Activated CD8-positive, alpha-beta memory T cell treated with anti-CD3 and anti-CD28 coated beads, Interleukin-2, amount 50 U/mL, for 1 hour (primary cell): ENCODE measurements around the gene PRSS56.
"Not testable (repeated sequence)": the region's sequence is repeated elsewhere in the genome, so short reads cannot be mapped to it uniquely, and the experiment has no call there.

ENCODE experiments used
- DNase-seq: peaks from one replicate; pipeline ENCODE4 v3.0.0-alpha.2; 2020; ENCODE audit errors: extremely low read depth

PRSS56 gene

DNA sequence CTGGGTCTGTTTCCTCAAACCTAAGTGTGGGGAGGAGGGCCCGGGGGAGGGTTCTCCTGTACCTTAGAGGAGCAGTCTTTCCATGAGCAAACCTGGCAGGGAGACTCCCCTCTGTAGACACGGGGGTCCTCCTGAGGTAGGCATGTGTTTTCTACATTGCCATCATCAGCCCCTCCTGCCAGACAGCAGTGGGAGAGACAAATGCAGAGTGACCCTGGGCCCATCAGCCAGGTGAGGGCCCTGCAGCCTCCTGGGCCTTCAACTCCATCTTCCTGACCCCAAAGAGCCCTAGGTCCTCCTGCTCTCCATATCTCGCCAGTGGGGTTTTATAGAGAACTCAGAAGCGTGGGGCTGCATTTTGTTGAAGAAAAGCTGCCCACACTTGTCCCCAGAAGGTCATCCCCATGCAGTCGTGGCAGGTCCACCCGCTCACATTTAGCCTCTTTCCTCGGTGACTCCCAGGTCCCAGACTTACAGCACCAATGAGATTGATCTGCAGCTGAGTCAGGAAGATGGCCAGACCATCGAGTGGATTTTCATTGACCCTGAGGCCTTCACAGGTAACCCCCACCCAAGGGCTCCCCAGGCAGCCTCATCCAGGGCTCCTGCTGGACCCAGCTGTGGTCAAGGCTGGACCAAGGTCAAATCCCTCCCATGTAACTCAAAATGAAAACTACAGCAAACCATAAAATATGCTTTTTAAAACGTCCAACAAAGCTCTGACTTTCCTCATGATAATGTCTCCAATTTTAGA, 21.9 kb downstream of the PRSS56 start:
- no peak for DNase-seq

DNA sequence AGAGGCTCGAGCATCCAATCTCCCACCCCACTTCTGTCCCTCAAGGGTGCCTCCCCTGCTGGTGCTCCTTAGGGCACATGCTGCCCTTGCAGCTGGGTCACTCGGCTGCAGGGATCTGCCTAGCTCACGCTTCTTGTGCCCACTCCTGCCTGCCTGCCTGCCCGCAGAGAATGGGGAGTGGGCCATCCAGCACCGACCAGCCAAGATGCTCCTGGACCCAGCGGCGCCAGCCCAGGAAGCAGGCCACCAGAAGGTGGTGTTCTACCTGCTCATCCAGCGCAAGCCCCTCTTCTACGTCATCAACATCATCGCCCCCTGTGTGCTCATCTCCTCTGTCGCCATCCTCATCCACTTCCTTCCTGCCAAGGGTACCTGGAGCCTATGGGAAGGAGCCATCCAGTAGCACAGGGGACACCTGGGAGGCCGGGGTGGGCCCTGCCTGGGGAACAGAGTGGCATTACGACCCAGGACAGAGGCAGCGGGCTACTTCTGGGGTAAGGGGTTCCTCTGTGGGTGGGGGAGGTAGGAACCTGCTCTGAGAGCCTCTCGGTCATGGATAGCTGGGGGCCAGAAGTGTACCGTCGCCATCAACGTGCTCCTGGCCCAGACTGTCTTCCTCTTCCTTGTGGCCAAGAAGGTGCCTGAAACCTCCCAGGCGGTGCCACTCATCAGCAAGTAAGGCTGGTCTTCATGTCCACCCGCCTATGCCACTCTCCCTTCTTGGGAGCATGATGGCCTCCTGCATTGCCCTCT, 22.7 kb downstream of the PRSS56 start:
- no peak for DNase-seq

DNA sequence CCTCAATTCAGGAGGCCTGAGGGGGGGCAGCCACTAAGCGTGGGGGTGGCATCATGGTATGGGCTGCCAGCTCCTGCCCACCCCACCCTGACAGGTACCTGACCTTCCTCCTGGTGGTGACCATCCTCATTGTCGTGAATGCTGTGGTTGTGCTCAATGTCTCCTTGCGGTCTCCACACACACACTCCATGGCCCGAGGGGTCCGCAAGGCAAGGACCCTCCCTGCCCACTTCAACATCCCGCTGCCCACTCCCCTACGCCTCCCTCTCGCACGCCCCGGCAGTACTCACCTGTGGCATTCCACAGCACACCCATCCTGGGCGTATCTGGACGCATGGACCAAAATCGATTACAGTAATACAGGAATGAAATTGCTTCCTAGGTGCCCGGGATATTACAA, 23.3 kb downstream of the PRSS56 start:
- no peak for DNase-seq

DNA sequence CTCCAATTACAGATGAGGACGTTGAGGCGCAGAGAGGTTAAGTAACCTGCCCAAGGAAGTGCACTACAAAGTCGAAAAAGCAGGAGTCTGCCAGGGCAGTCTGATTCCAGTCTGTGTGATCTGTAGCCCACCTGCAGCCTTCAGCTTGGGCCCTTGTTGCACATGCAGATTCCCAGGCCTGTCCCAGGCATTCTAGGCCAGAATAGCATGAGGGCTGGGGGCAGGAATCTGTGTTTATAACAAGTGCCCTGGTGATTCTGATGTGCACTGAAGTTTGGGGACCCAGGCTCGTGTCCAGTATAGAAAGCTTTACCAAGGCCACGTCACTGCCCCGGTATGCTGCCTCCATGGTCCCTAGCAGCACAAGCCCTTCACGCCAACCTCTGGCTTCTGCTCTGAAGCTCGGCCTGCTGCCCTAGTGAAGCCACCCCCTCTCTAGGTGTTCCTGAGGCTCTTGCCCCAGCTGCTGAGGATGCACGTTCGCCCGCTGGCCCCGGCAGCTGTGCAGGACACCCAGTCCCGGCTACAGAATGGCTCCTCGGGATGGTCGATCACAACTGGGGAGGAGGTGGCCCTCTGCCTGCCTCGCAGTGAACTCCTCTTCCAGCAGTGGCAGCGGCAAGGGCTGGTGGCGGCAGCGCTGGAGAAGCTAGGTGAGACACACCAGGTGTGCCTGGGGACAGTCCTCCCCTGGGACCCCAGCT, 23.9 kb downstream of the PRSS56 start:
- DNase-seq, result no peak

DNA sequence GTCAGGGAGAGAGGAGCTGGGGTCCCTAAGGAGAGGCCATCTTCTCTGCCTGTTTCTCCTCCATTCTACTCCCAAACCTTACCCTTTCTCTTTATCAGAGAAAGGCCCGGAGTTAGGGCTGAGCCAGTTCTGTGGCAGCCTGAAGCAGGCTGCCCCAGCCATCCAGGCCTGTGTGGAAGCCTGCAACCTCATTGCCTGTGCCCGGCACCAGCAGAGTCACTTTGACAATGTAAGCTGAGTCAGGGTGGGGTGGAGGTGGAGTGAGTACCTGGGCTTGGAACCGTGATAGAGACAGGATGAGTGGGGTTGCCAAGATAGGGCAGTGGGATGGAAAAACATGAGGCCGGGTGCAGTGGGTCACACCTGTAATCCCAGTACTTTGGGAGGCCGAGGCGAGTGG, 24.5 kb downstream of the PRSS56 start:
- no peak for DNase-seq

DNA sequence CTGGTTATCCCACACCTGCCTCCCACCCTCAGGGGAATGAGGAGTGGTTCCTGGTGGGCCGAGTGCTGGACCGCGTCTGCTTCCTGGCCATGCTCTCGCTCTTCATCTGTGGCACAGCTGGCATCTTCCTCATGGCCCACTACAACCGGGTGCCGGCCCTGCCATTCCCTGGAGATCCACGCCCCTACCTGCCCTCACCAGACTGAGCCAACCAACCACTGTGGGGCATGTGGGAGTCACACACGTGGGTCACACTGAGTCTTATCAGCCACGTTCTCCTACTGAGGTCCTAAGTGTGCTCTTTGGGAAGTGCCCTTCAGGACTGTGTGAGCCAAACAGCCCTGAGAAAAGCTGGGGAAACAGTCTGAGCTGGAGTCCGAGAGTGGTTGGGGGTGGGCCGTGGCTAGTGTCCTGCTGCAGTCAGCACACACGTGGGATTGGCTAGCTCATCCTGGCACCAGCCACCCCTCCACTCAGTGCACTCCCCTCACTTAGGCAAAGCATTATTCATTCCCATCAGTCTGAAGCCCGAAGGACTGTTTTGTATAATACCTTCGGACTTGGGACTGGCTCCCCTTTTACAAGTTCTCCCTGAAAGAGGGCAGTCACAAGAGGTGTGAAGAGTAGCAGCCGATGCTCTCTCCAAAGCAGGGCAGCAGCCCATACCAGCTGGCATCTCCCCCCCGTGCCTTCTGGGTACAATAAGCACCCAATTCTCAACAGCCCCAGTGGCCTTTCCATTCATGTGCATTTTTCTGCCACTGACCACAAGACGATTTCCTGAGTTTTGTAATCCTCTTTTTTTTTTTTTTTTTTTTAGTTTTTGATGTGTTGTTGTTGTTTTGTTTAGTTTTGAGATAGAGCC, 25.6 kb downstream of the PRSS56 start:
- DNase-seq, result no peak

DNA sequence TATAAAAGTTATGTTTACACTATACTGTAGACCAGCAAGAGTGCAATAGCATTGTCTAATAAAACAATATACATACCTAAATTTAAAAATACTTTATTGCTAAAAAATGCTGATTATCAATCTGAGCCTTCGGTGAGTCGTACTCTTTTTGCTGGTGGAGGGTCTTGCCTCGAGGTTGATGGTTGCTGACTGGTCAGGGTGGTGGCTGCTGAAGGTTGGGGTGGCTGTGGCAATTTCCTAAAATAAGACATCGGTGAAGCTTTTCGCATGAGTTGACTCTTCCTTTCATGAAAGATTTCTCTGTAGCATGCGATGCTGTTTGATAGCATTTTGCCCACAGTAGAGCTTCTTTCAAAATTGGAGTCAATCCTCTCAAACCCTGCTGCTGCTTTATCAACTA, 27.8 kb downstream of the PRSS56 start:
- DNase-seq, result no peak

DNA sequence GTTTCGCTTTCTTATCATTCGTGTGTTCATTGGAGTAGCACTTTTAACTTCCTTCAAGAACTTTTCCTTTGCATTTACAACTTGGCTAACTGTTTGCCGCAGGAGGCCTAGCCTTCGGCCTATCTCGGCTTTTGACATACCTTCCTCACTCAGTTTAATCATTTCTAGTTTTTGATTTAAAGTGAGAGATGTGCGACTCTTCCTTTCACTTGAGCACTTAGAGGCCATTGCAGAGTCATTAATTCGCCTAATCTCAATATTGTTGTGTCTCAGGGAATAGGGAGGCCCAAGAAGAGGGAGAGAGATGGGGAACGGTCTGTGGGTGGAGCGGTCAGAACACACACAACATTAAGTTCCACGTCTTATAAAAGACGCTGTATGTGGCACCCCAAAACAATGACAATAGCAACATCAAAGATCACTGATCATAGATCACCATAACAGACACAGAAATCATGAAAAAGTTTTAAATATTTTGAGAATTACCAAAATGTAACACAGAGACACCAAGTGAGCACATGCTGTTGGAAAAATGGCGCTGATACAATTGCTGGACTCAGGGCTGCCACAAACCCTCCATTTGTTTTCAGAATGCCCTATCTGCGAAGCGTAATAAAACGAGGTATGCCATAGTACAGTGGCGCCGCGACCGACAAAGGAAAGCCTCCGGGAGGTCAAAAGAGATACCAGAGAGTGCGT, 29.6 kb downstream of the PRSS56 start:
- DNase-seq, result no peak

DNA sequence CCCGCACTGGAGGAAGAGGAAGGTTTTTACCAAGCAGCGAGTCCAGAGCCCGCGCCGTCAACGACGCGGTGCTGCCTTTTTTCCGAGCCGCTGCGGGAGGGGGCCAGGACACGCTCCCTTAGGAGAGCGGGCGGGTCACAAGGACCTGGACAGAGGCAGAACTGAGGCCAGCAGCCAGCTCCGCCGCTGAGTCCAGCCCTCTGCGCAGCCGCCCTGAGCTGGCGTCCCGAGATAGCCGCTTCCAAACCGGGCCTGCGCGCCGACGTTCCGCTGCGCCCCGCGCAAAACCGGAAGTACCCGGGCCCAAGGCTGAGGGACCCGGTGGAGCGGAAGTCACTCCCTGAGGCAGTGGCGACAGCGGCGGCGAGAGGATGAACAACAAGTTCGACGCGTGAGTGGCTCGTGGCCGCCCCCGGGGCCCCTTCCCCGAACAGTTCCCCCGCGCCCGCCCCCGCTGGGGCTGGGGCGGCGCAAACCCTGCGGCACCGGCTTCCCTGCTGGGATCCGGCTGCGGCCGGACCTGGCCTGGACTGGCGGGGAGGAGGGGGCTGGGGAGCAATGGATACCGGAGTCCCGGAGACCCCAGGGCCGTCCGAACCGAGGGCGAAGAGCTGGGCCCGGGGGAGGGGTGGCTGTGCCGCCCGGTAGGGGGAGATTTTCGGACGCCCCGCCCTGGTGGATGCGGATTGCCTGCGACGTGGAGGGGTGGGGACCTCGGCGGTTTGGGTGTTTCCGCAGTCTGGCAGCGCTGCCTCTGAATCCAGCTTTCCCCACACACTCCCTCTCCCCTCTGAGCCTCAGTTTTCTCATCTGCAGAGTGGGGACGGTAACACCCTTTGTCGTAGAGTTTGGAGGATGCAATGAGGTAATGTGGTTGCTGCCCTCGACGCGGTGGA, 30.4 kb downstream of the PRSS56 start, which contains the start of the genes EIF4E2 and TIGD1:
TSS of gene EIF4E2 (plus strand) at position 336 of the 896 bp plus-strand sequence. CDS start at position 372, 36 bp downstream.
TSS of gene TIGD1 (minus strand) at position 204 of the 896 bp plus-strand sequence. CDS start 675 bp downstream, outside the sequence.
- DNase-seq, result peak; percentile 80

DNA sequence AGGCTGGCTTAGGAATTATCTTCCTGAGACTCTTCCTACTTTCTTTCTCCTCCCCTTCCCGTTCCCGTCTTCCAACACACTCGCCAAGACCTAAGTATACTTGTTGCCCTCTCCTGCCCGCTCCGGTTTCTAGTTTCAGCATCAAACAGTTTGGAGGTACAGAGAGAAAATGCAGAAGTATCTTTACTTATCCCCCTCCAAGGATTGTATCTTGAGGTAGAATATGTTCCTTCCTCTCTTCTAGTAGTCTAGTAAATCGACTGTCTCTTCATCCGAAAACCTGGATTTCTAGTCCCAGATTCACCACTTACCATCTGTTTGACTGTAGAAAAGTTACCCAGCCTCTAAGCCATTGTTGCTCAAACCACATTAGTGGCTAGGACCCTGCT, 31.1 kb downstream of the PRSS56 start:
- DNase-seq, result no peak

DNA sequence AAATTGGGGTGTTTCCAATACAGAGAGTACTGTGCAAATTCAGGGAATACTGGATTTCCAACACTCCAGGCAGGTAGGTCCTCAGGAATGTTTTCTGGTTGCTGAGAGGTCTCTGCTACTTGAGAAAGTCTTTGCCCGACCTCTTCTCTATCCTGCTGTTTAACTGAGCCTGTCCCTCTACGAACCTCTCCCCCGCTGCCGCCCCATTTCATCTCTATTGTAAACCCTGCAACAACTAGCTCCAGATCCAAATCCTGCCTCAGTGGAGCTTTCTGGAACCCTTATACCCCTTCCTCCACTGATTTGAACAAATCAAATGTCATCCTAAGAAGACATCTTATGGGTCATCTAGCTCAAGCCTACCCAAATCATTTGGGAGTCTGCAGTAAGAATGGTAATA, 31.6 kb downstream of the PRSS56 start:
- DNase-seq, result no peak

DNA sequence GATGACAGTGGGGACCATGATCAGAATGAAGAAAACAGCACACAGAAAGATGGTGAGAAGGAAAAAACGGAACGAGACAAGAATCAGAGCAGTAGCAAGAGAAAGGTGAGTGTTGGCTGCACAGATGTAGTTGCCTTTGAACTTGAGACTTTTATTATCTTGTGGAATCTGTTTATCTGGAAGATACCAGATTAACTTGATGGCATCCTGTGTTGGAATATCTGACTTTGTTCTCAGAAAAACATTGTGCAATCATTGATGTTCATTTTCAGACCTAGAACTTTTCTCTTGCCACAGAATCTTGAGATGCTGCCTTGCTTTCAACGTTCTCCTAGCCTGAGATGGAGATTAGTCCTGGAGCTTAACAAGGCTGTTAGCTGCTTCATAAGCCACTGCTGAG, 36.2 kb downstream of the PRSS56 start:
- no peak for DNase-seq

DNA sequence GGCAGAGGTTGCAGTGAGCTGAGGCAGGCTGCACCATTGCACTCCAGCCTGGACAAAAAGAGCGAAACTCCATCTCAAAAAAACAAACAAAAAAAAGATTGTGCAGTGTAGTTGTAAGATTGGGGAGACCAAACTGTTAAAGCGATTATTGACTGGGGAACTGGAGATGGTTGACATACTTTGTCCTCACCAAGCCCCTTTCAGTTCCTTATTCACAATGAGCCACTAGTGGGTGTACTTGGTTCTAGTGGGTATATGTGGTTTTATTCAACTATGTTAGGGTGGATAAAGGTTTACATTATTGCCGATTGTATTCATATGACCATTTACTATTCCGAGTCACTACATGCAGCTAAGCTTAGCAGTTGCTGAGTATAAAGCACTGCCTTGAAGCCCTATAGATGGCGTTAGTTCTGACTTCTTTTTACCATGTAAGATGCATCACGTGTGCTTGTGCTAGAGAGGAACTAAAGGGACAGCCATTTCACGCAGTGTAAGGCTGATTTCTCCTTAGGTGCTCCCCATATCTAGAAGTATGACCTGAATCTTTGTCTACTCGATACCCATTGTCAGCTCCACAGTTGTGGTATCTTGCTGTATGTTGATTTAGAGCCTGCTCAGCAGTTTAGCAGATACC, 42.4 kb downstream of the PRSS56 start:
- DNase-seq, result no peak

DNA sequence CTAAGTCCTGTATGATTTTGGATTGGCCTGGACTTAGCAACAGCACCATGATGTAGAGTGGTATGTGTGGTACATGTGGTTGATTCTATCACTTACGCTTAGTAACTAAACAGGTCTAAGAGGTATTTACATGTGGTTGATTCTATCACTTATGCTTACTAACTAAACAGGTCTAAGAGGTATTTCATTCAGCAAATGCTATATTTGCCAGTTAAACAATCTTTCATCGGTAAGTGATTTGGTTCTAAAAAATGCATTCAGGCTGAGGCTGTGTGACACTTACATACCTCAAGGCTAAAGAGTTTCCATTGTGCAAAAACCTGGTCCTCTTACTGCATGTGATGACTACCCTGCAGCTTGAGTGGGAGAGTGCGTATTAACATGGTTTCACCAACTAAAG, 43.4 kb downstream of the PRSS56 start:
- DNase-seq, result no peak

DNA sequence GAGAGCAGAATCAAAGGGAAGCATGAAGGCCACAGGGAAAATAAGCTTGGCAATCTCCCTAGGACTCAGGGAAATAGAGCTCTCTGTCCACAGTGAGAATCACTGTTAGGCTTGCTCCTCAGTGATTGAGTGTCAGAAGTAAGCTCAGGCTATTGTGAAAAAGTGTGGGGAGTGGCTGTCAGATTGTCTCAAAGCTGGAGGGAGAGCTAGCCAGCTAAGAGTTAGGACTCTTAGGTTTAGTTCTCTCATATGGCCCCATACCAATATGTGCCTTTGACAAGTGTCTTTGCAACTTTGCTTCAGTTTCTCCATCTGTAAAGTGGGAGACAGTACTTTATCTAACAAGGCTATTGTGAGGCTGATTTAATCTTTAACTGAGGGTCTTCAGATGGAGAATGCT, 47.5 kb downstream of the PRSS56 start:
- no peak for DNase-seq

DNA sequence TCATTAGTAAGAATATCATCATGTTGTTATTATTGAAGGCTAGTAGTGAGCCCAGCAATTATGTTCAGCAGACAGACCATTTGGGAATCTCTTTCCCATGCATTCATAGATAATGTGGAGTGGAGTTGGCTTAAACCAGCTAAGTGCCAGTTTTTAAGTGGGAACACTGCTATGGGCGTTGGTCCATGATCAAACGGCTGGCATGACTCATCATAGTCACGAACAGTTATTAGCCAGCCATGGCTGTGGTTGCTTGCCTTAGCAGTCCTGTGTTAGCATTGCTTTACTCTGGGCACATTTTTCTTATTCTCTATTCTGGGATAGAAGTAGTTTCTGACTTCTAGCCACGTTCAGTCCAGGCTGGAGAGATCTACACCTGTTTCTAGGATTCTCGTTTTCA, 48.0 kb downstream of the PRSS56 start:
- no peak for DNase-seq

DNA sequence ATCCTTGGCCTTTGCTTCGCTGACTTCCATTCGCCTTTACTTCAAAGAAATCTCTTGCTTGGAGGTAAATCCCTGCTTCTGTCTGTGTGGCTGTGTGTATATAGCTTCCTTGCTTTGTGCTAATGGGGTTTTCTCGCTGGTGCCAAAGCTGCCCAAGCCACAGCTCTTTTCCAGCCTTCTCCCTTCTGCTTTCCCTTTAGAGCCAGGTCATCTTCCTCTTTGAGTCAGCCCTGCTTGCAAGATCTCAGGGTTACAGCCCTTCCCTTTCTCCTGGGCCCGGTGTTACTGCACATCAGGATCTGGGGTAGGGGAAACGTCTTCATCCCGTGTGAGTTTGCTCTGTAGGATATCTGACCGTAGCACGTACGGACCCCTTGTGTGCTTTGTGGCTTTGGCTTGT, 49.4 kb downstream of the PRSS56 start:
- no peak for DNase-seq

DNA sequence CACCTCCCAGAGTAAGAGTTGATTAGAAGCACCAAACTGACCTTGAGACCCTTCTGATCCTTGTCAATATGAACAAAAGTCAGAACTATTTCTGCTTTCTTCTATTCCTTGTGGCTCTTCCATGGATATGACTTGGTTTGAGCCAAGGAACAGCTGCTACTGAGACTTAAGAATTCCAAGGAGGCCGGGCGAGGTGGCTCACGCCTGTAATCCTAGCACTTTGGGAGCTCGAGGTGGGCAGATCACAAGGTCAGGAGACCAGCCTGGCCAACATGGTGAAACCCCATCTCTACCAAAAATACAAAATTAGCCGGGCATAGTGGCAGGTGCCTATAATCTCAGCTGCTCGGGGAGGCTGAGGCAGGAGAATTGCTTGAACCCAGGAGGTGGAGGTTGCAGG, 50.3 kb downstream of the PRSS56 start:
- not testable (repeated sequence) for DNase-seq

DNA sequence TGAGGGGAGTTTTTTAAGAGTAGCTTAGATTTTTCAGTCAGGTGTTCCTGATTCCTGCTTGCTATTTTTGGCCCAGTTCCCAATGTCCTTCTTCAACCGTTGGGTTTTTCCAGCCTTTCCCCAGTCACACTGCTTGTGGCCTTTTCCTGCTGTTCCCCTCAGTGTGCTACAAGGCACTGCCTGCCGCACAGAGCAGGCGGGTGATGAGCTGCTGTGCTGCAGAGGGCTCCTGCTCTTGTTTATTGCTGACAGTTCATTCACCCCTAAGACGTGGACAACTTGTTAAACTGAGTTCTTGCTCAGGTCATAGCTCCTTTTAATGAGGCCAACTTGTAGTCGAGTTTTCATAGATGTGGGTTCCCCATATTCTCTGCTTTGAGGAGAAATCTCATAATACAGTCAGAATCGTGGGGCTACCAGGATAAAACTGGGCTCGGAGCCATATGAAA, 50.9 kb downstream of the PRSS56 start:
- no peak for DNase-seq
